Activated gamma-delta T cell treated with anti-CD3 and anti-CD28 coated beads, Interleukin-2, amount 50 U/mL, for 16 hours (primary cell): ENCODE measurements around the gene RTL5.
"Not testable (repeated sequence)": the region's sequence is repeated elsewhere in the genome, so short reads cannot be mapped to it uniquely, and the experiment has no call there.

Experiments
- DNase-seq: peaks from one replicate; pipeline ENCODE4 v3.0.0-alpha.2; 2020; ENCODE audit warnings: low read depth

RTL5 gene

DNA sequence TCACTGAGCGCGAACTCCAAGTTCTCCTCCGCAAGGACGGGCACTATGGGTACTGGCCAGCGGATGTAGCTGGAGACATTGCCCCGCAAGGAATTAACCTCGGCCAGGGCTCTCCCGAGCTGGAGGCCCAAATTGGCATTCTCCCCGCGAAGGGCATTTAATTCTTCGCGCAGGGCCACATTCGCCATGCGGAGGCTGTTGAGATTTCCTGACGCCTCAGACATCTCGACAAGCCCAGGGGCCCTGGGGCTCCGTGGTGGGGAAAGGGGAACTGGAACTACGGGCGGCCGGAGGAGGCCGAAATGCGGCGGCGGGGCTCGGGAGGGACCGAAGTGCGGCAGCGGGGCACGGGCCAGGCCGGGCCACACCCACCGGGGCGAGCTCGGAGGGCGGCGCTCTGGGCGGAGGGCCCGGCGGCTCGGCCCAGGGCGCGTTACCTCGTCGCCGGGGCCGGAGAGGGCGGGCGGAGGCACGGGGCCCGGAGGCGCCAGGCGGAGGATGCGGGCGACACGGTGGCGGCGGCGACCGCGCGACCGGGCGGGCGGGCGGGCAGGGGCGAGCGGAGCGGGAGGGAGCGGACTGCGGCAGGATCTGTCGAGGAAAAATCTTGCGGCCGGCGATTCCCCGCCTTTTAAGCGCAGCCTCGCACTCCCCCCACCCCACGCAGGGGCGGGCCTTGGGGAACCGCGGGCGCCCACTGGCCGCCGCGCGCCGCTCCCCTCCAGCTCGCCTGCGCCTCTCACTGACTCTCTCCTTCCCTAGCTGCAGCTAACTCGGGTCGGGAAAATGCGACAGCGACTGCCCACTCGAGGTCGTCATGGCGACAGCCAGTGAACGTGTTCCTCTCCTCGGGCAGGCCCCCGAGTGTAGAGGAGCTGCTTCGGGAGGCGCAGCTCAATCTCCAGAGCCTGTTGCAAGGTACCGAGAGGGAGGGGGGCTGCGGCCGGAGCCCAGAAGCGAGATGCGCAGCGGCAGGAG lies at the start of gene RTL5:
RTL5 (minus strand) TSS at position 599 of the 978 bp plus-strand sequence.
- peak; percentile 35 for DNase-seq

DNA sequence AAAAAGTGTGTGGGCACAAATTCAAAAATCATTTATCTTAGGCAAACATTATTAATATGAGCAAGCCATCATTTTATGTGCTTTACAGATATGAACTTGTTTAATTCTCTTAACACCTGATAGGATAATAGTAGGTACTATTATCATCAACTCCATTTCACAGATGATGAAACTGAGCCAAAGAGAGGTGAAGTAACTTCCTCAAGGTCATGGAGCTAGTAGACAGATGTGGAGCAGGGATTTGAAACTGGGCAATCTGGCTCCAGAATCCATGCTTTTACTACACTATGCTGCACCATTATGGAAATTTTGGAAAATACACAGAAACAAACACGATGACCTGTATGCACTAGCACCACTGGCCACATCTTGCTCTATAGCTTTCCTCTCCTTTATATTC lies 48.8 kb upstream of the RTL5 start:
- no peak for DNase-seq

DNA sequence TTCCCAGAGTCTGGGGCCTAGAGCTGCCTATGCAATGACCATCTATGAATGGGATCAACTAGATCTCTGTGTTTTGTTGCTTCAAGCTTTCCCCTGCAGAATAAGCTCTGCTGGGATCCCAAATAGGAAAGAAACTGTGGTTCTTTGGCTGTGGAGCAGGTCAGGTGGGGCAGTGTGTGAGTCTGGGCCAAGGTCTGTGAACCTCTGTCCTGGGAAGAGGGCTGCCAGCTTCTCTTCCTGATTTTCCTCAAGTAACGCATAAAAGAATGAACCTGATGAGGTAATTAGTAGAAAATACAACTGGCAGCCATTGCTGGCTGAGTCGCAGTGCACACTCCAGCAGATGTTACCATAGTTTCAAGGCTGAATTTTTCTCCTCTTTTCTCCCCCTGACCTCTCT lies 45.3 kb upstream of the RTL5 start:
- no peak for DNase-seq

DNA sequence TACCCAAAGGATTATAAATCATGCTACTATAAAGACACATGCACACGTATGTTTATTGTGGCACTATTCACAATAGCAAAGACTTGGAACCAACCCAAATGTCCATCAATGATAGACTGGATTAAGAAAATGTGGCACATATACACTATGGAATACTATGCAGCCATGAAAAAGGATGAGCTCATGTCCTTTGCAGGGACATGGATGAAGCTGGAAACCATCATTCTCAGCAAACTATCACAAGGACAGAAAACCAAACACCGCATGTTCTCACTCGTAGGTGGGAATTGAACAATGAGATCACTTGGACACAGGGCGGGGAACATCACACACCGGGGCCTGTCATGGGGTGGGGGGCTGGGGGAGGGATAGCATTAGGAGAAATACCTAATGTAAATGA lies 44.6 kb upstream of the RTL5 start:
- DNase-seq, result not testable (repeated sequence)

DNA sequence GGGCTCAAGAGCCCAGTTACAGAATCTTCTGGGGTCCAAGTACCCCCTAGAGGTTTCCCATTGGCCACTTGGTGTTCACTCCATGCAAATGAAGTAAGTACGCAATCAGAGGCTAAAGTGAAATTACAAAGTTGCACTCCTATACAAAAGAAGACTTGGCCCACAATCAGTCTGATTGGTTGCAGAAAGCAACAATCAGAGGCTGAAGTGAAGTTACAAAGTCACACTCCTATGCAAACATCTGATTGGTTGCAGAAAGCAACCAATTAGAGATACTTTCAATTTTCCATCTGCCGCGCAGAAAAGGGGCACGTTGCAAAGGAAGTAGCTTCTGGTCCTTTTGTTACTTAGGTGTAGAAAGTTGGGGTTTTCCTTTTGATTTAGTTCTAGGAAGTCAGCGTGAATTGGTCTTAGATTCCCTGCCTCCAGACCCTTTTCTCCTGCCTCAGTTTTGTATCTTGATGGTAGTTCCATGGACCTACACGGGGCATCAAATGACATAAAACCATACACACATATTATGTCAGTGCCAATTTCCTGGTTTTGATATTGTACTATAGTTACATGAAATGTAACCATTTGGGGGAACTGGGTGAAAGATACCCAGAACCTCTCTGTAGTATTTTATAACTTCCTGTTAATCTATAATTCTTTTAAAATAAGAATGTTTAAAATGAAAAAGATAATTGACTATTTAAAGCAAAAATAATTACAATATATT lies 37.5 kb upstream of the RTL5 start:
- DNase-seq, result peak; percentile 4

DNA sequence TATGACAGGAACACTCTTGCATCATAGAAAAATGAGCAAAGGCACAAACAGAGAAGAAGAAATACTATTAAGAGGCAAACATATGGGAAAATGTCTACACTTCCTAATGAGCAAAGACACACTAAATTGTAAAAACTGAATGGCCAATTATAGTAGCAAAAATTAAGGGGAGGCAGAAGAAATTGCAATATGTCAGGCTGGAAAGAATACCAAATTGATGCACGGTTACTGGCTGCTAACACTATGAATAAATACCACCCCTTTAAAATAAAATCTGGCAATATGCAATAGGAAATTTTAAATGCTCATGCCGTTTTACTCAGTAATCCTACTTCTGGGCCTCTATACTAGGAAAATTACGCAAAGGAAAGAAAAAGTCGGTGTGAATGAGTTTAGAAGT lies 33.8 kb upstream of the RTL5 start:
- DNase-seq, result no peak

DNA sequence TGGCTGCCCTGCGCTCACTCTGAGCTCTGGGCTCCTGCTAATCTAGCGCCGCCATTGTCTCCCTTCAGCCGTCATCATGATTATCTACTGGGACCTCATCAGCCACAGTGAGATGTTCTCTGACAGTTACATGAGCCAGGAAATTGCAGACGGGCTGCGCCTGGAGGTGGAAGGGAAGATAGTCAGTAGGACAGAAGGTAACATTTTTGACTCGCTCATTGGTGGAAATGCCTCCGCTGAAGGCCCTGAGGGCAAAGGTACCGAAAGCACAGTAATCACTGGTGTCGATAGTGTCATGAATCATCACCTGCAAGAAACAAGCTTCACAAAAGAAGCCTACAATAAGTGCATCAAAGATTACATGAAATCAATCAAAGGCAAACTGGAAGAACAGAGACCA lies 28.1 kb upstream of the RTL5 start:
- no peak for DNase-seq

DNA sequence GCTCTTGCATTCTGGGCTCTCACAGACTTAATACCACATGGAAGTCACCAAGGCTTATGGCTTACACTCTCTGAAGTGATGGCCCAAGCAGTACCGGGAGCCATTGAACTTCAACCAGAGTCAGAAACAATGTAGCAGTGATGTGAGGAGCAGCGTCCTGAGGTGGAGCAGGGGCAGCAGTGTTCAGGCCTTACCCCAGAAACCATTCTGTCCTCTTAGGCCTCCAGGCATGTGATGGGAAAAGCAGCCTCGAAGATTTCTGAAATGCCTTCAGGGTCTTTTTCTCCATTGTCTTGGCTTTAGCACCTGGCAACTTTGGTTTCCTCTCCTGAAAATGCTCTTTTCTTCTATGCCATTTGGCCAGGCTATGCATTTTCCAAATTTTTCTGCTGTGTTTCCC lies 27.1 kb upstream of the RTL5 start:
- no peak for DNase-seq

DNA sequence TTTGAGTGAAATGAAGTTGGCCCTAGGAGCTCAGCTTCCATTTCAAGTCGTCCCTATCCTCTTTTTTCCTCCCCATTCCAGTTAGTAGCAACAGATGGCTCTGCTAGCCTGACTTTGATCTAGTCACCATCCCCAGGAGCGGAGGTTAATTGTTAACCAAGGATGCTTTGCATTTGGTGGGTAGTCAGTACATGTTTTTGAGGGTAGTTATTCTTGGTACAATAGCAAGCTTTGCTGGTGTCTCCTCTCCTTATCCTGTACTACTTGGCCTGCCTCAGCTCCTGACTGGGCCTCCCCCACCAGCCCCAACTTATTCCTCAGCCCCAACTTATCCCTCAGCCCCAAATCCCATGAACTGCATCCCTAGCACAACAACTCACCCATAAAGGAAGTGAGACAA lies 14.8 kb upstream of the RTL5 start:
- no peak for DNase-seq

DNA sequence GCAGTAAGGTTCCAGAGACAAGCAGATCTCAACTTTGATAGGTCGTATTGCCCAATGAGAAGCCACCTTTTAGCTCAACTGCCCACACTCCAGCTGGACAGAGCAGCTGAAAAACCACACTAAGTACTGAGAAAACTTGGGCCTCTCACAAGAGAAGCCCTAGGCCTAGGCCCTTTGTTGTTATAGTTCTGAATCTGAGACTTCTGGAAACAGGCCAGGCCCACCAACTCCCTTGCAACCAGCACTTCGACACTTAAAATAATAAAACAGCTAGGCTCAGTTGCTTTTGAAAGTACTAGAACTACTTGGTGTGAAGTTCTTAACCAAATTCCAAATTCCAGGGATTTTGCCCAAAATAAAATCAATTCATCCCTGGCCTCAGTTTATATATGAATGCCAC lies 13.5 kb upstream of the RTL5 start:
- DNase-seq, result no peak

DNA sequence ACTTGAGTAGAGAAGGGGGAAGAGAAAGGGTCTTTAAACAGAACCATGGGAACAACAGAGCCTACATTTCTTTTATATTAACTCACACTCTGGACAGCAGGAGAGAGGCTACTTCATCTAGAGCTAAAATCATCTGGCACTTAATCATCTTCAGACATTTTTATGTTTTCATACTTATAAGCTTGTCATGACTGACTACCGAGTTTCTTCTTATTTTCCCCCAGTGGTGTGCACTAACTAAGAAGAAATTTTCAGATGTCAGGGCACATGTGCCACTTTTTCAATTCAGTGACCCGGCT lies 11.8 kb upstream of the RTL5 start:
- DNase-seq, result no peak

DNA sequence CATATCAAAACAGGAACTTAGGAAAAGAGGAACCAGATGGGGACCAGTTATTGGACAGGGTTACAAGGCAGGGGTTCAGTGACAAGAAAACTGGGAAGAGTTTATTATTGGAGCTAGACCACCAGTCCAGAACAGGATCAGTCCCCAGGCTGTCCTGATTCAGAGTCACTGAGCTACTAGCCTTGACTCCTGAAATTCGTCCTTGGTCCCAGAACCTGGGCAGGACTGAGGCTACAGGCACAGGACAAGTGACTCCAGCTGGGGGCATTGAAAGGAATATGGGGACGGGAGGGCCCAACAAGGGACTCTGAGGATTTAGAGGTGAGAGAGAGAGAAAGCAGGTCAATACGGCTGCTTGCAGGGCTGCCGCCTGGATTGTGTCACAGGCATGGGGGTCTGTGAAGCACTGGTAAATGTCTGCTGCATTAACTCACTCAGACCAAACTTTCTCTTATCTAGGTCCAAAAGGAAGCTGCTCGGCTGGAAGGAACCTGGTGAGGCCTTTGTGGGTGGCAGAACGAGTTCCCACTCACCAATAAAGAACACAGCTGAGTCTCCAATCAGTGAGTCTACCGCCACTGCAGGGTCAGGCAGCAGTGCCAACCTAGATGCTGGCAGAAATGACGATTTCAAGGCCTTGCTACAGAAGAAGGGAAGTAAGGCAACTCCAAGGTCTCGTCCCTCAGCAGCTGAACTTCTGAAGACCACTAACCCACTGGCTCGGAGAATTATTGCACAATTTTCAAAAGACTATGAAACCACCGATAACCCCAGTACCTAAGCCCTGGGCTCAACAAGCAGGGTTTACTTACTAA lies 11.3 kb upstream of the RTL5 start:
- DNase-seq, result no peak

DNA sequence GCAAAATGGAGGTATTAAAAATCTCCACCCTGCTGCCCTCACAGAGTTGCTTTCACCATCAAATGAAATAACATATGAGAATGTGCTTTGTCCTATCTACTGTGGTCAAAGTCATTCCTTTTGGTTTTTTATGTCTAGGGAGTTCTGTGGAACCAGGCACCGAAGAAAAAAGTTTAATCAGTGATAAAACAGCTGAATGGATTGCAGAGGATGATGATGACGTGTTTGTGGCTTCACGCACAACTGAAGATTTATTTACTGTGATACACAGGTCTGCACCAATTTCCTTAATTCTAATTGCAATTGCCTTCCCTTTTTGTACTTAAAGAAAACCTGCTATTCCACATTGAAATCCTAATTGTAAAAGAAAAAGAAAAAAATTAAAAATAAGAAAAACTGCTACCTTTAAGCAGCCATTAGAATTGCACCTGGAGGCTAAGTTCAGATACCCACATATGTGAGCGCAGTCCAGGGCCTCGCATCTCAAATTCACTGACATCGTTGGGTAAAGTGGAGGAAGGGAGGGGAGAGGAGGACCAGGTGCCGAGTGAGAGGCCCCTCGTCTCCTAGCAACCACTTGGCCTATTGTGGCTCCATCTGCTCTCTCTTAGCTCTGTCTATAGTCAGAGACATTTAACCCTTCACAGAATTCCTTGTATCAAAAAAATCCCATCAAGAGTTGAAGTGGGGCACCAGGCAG lies 10.5 kb upstream of the RTL5 start:
- DNase-seq, result no peak

DNA sequence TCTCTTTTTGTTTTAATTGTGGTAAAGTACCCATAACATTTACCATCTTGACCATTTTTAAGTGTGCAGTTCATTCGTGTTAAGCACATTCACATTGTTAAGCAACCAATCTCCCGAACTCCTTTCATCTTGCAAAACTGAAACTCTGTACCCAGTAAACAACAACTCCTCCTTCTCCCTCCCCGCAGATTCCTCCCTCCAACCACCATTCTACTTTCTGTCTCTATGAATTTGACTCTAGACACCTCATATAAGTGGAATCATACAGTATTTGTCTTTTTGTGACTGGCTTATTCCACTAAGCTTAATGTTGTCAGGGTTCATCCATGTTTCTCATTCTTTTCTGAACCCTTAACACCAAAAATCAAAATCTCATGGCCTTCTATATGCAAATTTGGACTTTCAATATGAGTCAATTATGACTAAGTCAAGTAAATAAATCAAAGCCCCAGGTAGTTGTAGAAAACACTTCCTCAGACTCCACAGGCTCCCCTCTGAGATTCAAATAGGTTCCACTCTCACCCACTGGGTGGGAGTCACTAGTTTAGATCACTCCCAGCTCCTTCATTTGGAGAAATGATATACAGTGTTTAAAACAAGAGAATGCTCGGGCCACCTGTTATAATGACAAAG lies 9.8 kb upstream of the RTL5 start:
- DNase-seq, result no peak

DNA sequence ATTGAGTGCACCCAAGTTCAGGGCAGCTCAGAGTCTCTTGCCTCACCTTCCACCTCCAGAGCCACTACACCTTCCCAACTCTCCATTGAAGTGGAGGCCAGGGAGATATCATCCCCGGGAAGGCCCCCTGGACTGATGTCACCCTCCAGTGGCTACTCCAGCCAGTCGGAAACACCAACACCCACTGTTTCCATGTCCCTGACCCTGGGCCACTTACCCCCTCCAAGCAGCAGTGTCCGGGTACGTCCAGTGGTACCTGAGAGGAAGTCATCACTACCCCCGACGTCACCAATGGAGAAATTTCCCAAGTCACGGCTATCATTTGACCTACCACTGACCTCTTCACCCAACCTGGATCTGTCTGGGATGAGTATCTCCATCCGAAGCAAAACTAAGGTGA lies 7.8 kb upstream of the RTL5 start:
- no peak for DNase-seq

DNA sequence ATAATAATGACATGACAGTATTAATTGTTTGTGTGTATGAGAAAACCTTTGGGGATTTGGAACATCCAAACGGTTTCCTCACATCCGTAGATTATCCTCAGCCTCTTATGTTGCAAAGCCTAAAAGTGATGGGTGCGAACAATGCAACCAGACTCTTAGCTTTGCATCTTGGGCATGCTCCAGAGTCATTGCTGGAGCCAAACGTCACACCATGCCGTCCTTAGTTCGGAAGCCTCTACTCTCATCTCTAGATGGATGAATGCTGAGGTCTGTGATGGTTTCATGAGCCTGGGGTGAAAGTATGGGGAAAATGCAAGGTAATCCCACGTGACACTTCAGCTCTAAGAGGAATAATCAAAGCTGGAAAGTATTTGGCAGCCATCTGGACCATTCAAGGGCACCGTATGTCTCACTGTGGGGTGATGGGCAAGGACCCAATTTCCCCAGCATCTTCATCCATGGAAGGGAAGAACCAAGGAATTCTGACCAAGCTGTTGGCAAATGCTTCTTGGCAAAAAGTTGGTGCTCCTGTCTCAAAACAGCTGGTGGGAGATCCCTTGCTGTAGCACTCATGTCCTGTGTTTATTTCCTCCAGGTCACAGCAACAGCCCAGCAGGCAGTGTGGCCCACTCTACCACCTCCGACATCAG lies 6.3 kb upstream of the RTL5 start:
- DNase-seq, result no peak

DNA sequence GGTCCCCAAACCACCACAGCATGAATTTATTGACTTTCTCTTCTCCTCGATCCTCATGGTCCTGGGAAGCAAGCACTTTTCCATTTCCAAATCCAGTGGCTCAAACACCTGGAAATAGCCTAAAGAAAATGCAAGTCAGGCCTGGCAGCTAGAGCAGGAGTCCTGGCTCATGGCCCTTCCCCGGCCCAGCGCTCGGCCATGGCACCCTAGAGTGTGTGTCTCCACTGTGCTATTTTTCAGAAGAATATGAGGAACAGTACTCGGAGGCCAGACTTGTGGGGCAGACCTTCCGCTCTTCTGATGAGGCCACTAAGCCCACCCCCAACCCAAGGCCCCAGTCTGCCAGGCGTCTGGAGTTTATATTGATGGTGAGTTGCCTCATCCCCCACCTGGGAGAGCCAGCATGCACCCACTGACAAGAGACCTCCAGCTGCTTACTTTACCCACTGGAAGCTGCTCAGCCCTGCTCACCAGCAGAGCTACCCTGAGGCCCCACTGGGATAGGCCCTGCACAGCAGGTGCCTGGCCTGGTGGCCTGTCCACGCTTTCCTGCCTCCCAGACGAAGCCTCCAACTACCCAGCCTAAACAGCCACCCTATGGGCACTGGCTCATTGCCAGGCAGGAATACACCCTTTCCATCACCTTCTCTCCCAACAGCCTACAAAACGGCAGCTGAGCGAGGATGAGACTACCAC lies 2.3 kb upstream of the RTL5 start:
- DNase-seq, result no peak

DNA sequence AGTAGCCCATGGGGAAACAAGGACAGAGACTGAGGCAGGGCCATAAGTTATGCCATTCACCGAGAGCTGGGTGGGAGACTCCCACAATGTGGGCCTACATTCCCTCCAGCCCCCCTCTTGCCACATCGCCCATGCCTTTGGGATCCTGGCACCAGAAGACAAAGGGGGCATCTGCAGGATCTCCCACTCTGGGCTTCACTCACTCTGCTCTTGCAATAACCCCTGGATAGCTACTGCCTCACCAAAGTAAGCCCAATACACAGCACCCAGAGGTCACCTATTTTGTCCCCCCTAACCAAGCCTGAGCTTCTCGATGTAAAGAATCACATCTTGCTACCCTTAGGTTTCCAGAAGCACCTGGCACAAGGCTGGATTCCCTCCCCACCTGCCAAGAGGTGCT lies 741 bp upstream of the RTL5 start:
- DNase-seq, result no peak

DNA sequence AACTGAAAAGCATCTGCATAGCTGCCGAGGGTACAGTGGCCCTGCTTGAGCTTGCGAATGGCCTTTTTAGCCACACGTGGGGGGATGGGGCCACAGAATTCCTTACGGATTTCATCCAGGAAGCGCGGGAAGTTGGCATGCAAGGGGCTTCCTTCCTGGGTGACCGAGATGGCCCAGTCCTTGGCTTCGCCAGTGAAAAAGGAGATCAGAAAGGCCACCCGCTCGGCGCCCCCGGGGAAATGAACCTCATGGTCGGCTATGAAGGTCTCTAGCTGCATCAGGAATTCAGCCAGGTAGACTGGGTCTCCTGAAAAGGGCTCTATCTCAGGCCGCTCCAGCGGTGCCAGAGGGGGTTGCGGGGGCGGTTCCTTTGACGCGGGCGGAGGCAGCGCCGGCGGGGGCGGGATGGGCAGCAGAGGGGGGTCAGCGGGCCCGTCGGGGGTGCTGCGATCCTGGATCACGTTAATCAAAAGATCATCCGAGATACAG lies 909 bp downstream of the RTL5 start:
- DNase-seq, result no peak

DNA sequence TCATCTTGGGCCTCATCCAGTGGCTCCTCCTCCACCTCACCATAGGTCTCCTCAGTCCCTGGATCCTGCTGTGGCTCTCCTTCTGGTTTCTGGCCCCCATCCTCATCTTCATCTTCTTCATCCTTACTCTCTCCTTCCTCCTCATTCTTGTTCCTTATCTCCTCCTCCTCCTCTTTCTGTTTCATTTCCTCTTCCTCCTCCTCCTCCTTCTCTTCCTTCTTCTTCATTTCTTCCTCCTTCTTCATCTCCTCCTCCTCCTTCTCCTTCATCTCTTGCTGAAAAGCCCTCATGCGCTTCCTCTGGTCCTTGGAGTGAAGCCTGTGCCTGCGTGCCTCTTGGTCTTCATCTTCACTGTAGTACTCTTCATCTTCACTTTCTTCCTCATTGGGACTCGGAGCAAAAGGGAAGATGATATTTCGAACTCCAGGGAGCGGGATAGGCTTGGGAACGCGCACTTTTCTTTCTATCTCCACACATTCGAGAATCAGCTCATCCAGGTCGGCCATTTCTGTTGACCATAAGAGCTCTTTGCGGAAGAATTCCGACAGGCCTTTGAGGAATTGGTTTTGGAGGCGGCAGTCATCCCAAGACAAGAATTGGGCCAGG lies 1.5 kb downstream of the RTL5 start:
- no peak for DNase-seq
